ENCODE results near the gene NEURL1.

NEURL1 gene

GRCh38 chr10:103493362-103493915 is at the start of gene NEURL1:
TSS of gene NEURL1 (plus strand) at chr10:103493705. CDS start at chr10:103494388, 683 bp downstream.
- DNase-seq, result peak in 24 of 51 donors; percentile 9 to 59 (median 33)

- no peak for DNase-seq
Measured at GRCh38 chr10:103444478-103444877, 49.0 kb upstream of the NEURL1 start.

GRCh38 chr10:103445366-103445765 is 48.1 kb upstream of the NEURL1 start:
- DNase-seq, result no peak

- peak in 8 of 51 donors; percentile 6 to 50 (median 22) for DNase-seq
Measured at GRCh38 chr10:103445767-103446567, 47.5 kb upstream of the NEURL1 start.

- DNase-seq, result no peak
Measured at GRCh38 chr10:103447187-103447586, 46.3 kb upstream of the NEURL1 start.

- DNase-seq, result no peak
Measured at GRCh38 chr10:103448746-103449145, 44.8 kb upstream of the NEURL1 start.

GRCh38 chr10:103449208-103450144 is 44.0 kb upstream of the NEURL1 start:
- DNase-seq, result no peak

- DNase-seq, result no peak
Measured at GRCh38 chr10:103450201-103450695, 43.3 kb upstream of the NEURL1 start.

- DNase-seq, result peak in 7 of 51 donors; percentile 12 to 30 (median 18)
Measured at GRCh38 chr10:103451091-103451813, 42.3 kb upstream of the NEURL1 start.

- peak in 25 of 51 donors; percentile 12 to 55 (median 31) for DNase-seq
Measured at GRCh38 chr10:103451831-103452505, 41.5 kb upstream of the NEURL1 start, which contains the start of gene CALHM2. TSS of gene CALHM2 (minus strand) at chr10:103452370. CDS start at chr10:103449941, 2,429 bp downstream.

GRCh38 chr10:103452506-103453230 is 40.8 kb upstream of the NEURL1 start:
- DNase-seq, result no peak

- DNase-seq, result no peak
Measured at GRCh38 chr10:103454026-103454425, 39.5 kb upstream of the NEURL1 start.

GRCh38 chr10:103455235-103455634 is 38.3 kb upstream of the NEURL1 start:
- DNase-seq, result no peak

GRCh38 chr10:103456074-103456660 is 37.3 kb upstream of the NEURL1 start:
- no peak for DNase-seq

GRCh38 chr10:103457176-103457712 is 36.3 kb upstream of the NEURL1 start:
- DNase-seq, result no peak

GRCh38 chr10:103457896-103458583 is 35.5 kb upstream of the NEURL1 start:
- DNase-seq, result no peak

- DNase-seq, result peak in 3 of 51 donors; percentile 13 to 16 (median 14)
Measured at GRCh38 chr10:103458720-103459119, 34.8 kb upstream of the NEURL1 start, which contains the start of gene CALHM1. TSS of gene CALHM1 (minus strand) at chr10:103458900. CDS start at chr10:103458751, 149 bp downstream.

- no peak for DNase-seq
Measured at GRCh38 chr10:103459615-103460014, 33.9 kb upstream of the NEURL1 start.

Measured in hypothalamus (tissue), 51 donors.